A673 (cell line): Measurements from ENCODE around the gene MYO7B.

Experiments
- EZH2 ChIP-seq: fragments of 200-600 bp; sonication (generic); IDR thresholded peaks from 2 replicates; pipeline ENCODE4 v1.6.1; 2017; ENCODE audit warnings: borderline replicate concordance, low read depth, mild to moderate bottlenecking, mixed read lengths, antibody characterized with exemption, low read length; ENCODE audit not compliant: poor library complexity, severe bottlenecking
- TF ChIP-seq, protein P1 (sequence below): fragments of 300-800, 200-600 bp; sonication (generic); conservative IDR thresholded peaks from 2 replicates; pipeline ENCODE4 v1.5.1; 2017; ENCODE audit warnings: low read depth, mild to moderate bottlenecking, antibody characterized with exemption, low read length, moderate library complexity, mixed read lengths

DNA sequence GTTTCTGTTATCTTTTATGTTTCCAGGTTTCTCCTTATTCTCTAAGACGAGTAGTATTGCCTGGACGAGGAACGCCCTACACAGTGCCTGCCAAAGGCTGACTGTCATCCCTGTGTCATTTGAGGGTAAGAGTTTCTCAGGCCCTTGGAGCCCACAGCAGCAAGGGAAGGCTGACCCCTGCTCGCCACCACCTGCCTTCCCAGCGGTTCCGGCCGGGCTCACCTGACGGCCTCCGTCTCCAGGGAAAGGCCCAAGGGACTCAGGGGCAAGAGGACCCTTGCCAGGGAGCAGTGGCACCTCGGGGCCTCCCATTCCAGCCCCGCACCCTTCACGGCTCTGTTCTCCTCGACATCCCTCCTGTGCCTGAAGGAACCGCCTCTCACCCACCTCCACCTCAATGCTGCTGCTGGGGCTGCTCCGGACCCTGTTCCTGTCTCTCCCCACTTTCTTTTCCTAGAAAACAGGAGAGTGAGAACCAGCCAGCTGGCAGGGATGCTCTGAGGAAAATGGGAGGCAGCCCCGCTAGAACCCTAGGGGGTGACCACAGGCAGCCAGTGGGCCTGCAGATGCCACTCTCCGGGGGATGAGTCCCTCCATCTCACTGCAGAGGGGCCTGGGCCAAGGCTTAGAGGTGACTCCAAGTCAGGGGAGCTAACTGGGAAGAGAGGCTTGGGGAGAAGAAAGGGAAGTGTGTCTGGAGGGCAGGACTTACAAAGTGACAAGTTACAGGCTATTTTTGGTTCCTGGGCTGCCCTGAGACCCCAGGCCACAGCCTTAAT lies 138.0 kb downstream of the MYO7B start:
- TF ChIP-seq EZH2, result no peak
- TF ChIP-seq, protein P1, sequence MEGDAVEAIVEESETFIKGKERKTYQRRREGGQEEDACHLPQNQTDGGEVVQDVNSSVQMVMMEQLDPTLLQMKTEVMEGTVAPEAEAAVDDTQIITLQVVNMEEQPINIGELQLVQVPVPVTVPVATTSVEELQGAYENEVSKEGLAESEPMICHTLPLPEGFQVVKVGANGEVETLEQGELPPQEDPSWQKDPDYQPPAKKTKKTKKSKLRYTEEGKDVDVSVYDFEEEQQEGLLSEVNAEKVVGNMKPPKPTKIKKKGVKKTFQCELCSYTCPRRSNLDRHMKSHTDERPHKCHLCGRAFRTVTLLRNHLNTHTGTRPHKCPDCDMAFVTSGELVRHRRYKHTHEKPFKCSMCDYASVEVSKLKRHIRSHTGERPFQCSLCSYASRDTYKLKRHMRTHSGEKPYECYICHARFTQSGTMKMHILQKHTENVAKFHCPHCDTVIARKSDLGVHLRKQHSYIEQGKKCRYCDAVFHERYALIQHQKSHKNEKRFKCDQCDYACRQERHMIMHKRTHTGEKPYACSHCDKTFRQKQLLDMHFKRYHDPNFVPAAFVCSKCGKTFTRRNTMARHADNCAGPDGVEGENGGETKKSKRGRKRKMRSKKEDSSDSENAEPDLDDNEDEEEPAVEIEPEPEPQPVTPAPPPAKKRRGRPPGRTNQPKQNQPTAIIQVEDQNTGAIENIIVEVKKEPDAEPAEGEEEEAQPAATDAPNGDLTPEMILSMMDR, result no peak
